B cell (primary cell): ENCODE measurements around the gene SLC7A5. TPM values are rescaled to one million over a fixed set of nuclear protein-coding genes. Genes with fewer than 3 reads are reported as not detected.

ENCODE experiments used
- ATAC-seq: fragments of 200-7000 bp; cut with Tn5 transposase; one replicate; pipeline ENCODE4 v1.10.0; 2021; ENCODE audit warnings: low read depth, mild to moderate bottlenecking, moderate number of reproducible peaks, moderate library complexity
- CTCF ChIA-PET: fragments of 350-600 bp; sonication (Branson Sonifier 250); formaldehyde crosslinking; loops from one replicate; lab custom pipeline; 2021; ENCODE audit warnings: antibody characterized with exemption, inconsistent platforms; lab: Charles Lee
- POLR2A ChIA-PET: fragments of 350-600 bp; sonication (Branson Sonifier 250); formaldehyde crosslinking; loops from one replicate; lab custom pipeline; 2021; ENCODE audit warnings: antibody characterized with exemption; lab: Charles Lee
- DNase-seq: peaks from one replicate; pipeline ENCODE4 v3.0.0; 2013
- H2AFZ ChIP-seq: 2 replicates; pipeline ENCODE4 v1.6.1; 2012; ENCODE audit warnings: mild to moderate bottlenecking, low read depth, low read length; ENCODE audit not compliant: insufficient read depth, poor library complexity, severe bottlenecking
- H3K27ac ChIP-seq, 2 donors: 1 replicate in 1 of 2; 2 replicates in 1 of 2; pipeline ENCODE4 v1.5.1; 2012 to 2013; ENCODE audit warnings: low read length in 2 of 2, mild to moderate bottlenecking in 2 of 2, moderate library complexity in 1 of 2
- H3K27me3 ChIP-seq, 4 experiments: fragments of 200-600 bp in 1 of 4; sonication (generic) in 1 of 4; replicated peaks in 1 of 4; 1 replicate in 2 of 4; 2 replicates in 2 of 4; pipeline versions ENCODE4 v1.6.1 to v1.7.0; 2013 to 2016; ENCODE audit warnings: low read length in 3 of 4, mild to moderate bottlenecking in 2 of 4, mixed read lengths in 1 of 4, moderate library complexity in 1 of 4; ENCODE audit not compliant: insufficient read depth in 4 of 4, control insufficient read depth in 3 of 4; ENCODE audit errors: control extremely low read depth in 1 of 4
- H3K36me3 ChIP-seq, 2 experiments: replicated peaks in 1 of 2; 1 replicate in 1 of 2; 2 replicates in 1 of 2; pipeline versions ENCODE4 v1.6.1 to v1.7.1; 2013; ENCODE audit warnings: low read length in 1 of 2; ENCODE audit not compliant: insufficient read depth in 2 of 2, control insufficient read depth in 1 of 2; ENCODE audit errors: control extremely low read depth in 1 of 2, extremely low read depth in 1 of 2
- H3K4me1 ChIP-seq, 2 donors: fragments of 200-600 bp in 1 of 2; sonication (generic) in 1 of 2; 1 replicate in 1 of 2; 2 replicates in 1 of 2; pipeline versions ENCODE4 v1.5.1 to v1.6.1; 2013 to 2017; ENCODE audit warnings: low read length in 2 of 2; ENCODE audit not compliant: control insufficient read depth in 2 of 2, insufficient read depth in 2 of 2
- H3K4me2 ChIP-seq: replicated peaks from 2 replicates; pipeline ENCODE3; 2012; ENCODE audit warnings: mild to moderate bottlenecking, low read depth, low read length; ENCODE audit not compliant: poor library complexity, severe bottlenecking
- H3K4me3 ChIP-seq, 5 experiments: fragments of 200-600 bp in 1 of 5; sonication (generic) in 1 of 5; 1 replicate in 3 of 5; 2 replicates in 2 of 5; pipeline versions ENCODE4 v1.5.1 to v1.7.0; 2011 to 2016; ENCODE audit warnings: low read length in 4 of 5, mild to moderate bottlenecking in 4 of 5, low read depth in 2 of 5, control low read depth in 1 of 5, moderate library complexity in 1 of 5; ENCODE audit not compliant: insufficient read depth in 1 of 5; ENCODE audit errors: control extremely low read depth in 1 of 5, extremely low read depth in 1 of 5
- H3K79me2 ChIP-seq: fragments of 200-600 bp; sonication (generic); one replicate; pipeline ENCODE4 v1.6.0; 2016; ENCODE audit warnings: low read length; ENCODE audit not compliant: control insufficient read depth, insufficient read depth
- H3K9ac ChIP-seq: fragments of 200-600 bp; sonication (generic); 2 replicates; pipeline ENCODE4 v1.6.1; 2017; ENCODE audit warnings: mild to moderate bottlenecking, low read length, moderate library complexity
- H3K9me3 ChIP-seq, 3 donors: one replicate each; pipeline versions ENCODE4 v1.6.1 to v1.7.1; 2013; ENCODE audit warnings: low read length in 2 of 3; ENCODE audit not compliant: control insufficient read depth in 2 of 3, insufficient read depth in 1 of 3; ENCODE audit errors: control extremely low read depth in 1 of 3
- H4K20me1 ChIP-seq: 2 replicates; pipeline ENCODE4 v1.6.0; 2012; ENCODE audit warnings: mild to moderate bottlenecking, low read length; ENCODE audit not compliant: insufficient read depth, control insufficient read depth, poor library complexity, severe bottlenecking
- H3K27ac Mint-ChIP-seq: one replicate; pipeline ENCODE4 v1.8.0; 2021; ENCODE audit warnings: mixed read lengths
- H3K27me3 Mint-ChIP-seq: one replicate; pipeline ENCODE4 v1.8.0; 2021; ENCODE audit warnings: mixed read lengths
- H3K4me1 Mint-ChIP-seq: one replicate; pipeline ENCODE4 v1.8.0; 2021; ENCODE audit warnings: mixed read lengths
- H3K4me3 Mint-ChIP-seq: one replicate; pipeline ENCODE4 v1.8.0; 2021; ENCODE audit warnings: mixed read lengths
- H3K9me3 Mint-ChIP-seq: one replicate; pipeline ENCODE4 v1.8.0; 2022; ENCODE audit warnings: mixed read lengths; ENCODE audit not compliant: insufficient read depth
- CTCF ChIP-seq: fragments of 200-600 bp; IDR thresholded peaks from one replicate; pipeline ENCODE4 v1.8.0; 2022; ENCODE audit warnings: antibody characterized with exemption, mild to moderate bottlenecking
- EZH2 ChIP-seq: IDR thresholded peaks from 2 replicates; pipeline ENCODE4 v1.6.1; 2012; ENCODE audit warnings: borderline replicate concordance, low read depth, mild to moderate bottlenecking, moderate library complexity, low read length; ENCODE audit not compliant: insufficient read depth, poor library complexity, severe bottlenecking
- WGBS: methylation state at CpG from one replicate; pipeline ENCODE4 v1.1.5; 2013; ENCODE audit warnings: missing lambda C conversion rate; ENCODE audit not compliant: insufficient coverage; 5-methylcytosine and 5-hydroxymethylcytosine counted together
- intact Hi-C: fragments of 100-400 bp; cut with micrococcal nuclease; formaldehyde crosslinking; loops from one replicate; pipeline ENCODE4 v1.10.0; 2022
- polyA plus RNA-seq: library from polyadenylated mRNA; depleted of rRNA; stranded (reverse); fragments of >200 nt; gene quantifications from 2 replicates; pipeline ENCODE4 v1.2.3, GENCODE V29; 2012
- total RNA-seq, 2 donors: library from RNA; stranded (reverse); fragments of 120-200 nt in 1 of 2; gene quantifications; 1 replicate in 1 of 2; 2 replicates in 1 of 2; pipeline versions ENCODE4 v1.2.3 to v1.2.4, GENCODE V29; 2013 to 2022

Gene SLC7A5
- total and polyA plus RNA-seq, 2 donors (not counting 1 experiment from before 2014, with no cell fraction given): 2.5 to 20.9 TPM

GRCh38 chr16:87831421-87832136, 37.7 kb downstream of the SLC7A5 start:
- CTCF ChIA-PET: interaction anchor here (1.5 to 3.6 kb wide), 3 partner anchors 18 to 52 kb away, joined by 9 to 16 read pairs (median 11); no protein-coding TSS in a partner anchor
- peaks cover 0 to 9% of the 10 kb centered on the region in 2 experiments for H3K36me3 ChIP-seq

More at GRCh38 chr16:87831421-87832136, 37.7 kb downstream of the SLC7A5 start:
- Histone ChIP-seq H3K4me3 (no peak overlapping the region), H3K9ac (no peak overlapping the region), H3K4me1 (peaks cover 3 to 27% of the 10 kb centered on the region in 2 donors), H2AFZ (no peak overlapping the region), H3K27ac (no peak overlapping the region), H3K4me2 (no peak overlapping the region), H3K27me3 (no peaks in the 10 kb centered on the region), H3K9me3 (no peaks in the 10 kb centered on the region), H4K20me1 (no peaks in the 10 kb centered on the region), H3K79me2 (no peaks in the 10 kb centered on the region)
- no peak overlapping the region for H3K27ac Mint-ChIP-seq
- no peaks in the 10 kb centered on the region for H3K9me3 Mint-ChIP-seq
- WGBS: 93% methylated on average over 30 of the region's 31 CpGs
- no peak for DNase-seq
- TF ChIP-seq CTCF (no peak), EZH2 (no peak)
- intact Hi-C loops: no loop called here
- POLR2A ChIA-PET: no interaction called here
- no peak overlapping the region for H3K4me3 Mint-ChIP-seq
- ATAC-seq: no peak
- H3K27me3 Mint-ChIP-seq: no peaks in the 10 kb centered on the region
- peaks cover 16% of the 10 kb centered on the region for H3K4me1 Mint-ChIP-seq
